ENCODE results near the gene CDK17. TPM values are rescaled to one million over a fixed set of nuclear protein-coding genes. Genes with fewer than 3 reads are reported as not detected.

Gene CDK17
- total RNA-seq, 4 donors from 2014 or later = 32.4 to 64.7 (median 49.0) TPM

- WGBS, 2 donors = 72 to 76% methylated on average over 13 of the region's 13 CpGs
- intact Hi-C loops (cut with DNase I) = no loop called here
Observed at GRCh38 chr12:96238336-96239047, 161.7 kb downstream of the CDK17 start.

GRCh38 chr12:96237465-96238077 is 162.7 kb downstream of the CDK17 start:
- intact Hi-C loops (cut with DNase I) = no loop called here
- H3K36me3 ChIP-seq = no peaks in the 10 kb centered on the region
- H3K27me3 ChIP-seq = no peaks in the 10 kb centered on the region
- WGBS, 2 donors = 57 to 59% methylated on average over 9 of the region's 9 CpGs
- TF ChIP-seq POLR2A (IDR thresholded peaks at IDR 0.05) (no peak), CTCF (IDR thresholded peaks at IDR 0.05) (no peak)
- peak overlapping the region; percentile 42 to 65 (median 50) for H3K27ac ChIP-seq
- no peak overlapping the region for H3K4me3 ChIP-seq (replicated peaks in 1 of 3)
- DNase-seq = no peak
- no peaks in the 10 kb centered on the region for H3K9me3 ChIP-seq
- peaks cover 5 to 53% of the 10 kb centered on the region in 2 donors for H3K4me1 ChIP-seq

More at GRCh38 chr12:96238336-96239047, 161.7 kb downstream of the CDK17 start:
- no peaks in the 10 kb centered on the region for H3K36me3 ChIP-seq
- no peaks in the 10 kb centered on the region for H3K9me3 ChIP-seq
- no peaks in the 10 kb centered on the region for H3K27me3 ChIP-seq
- DNase-seq = no peak
- TF ChIP-seq POLR2A (IDR thresholded peaks at IDR 0.05) = no peak
- H3K4me3 ChIP-seq (replicated peaks in 1 of 3) = no peak overlapping the region
- peaks cover 5 to 53% of the 10 kb centered on the region in 2 donors for H3K4me1 ChIP-seq
- peak overlapping the region in 2 of 3 donors; percentile 50 to 65 for H3K27ac ChIP-seq

GRCh38 chr12:96237035-96237434 is 163.2 kb downstream of the CDK17 start:
- H3K4me3 ChIP-seq (replicated peaks in 1 of 3) = no peak overlapping the region
- no peak for TF ChIP-seq CTCF (IDR thresholded peaks at IDR 0.05)
- no peak for TF ChIP-seq POLR2A (IDR thresholded peaks at IDR 0.05)
- peaks cover 5 to 48% of the 10 kb centered on the region in 2 donors for H3K4me1 ChIP-seq
- H3K27ac ChIP-seq = peak overlapping the region; percentile 21 to 65 (median 42)
- no peaks in the 10 kb centered on the region for H3K9me3 ChIP-seq
- no peaks in the 10 kb centered on the region for H3K27me3 ChIP-seq
- no peak for DNase-seq
- WGBS, 2 donors = 86 to 93% methylated on average over 5 to 7 of the region's 7 CpGs
- H3K36me3 ChIP-seq = no peaks in the 10 kb centered on the region
- intact Hi-C loops (cut with DNase I) = no loop called here

GRCh38 chr12:96236221-96236822 is 163.9 kb downstream of the CDK17 start:
- DNase-seq = peak in 1 of 2 donors; percentile 6
- Histone ChIP-seq H3K36me3 (no peaks in the 10 kb centered on the region), H3K4me1 (peaks cover 5 to 42% of the 10 kb centered on the region in 2 donors), H3K9me3 (no peaks in the 10 kb centered on the region), H3K4me3 (replicated peaks in 1 of 3) (no peak overlapping the region), H3K27ac (peak overlapping the region in 2 of 3 donors; percentile 21 to 65), H3K27me3 (no peaks in the 10 kb centered on the region)
- 75 to 76% methylated on average over 11 to 18 of the region's 18 CpGs for WGBS, 2 donors
- intact Hi-C loops (cut with DNase I) = no loop called here
- no peak for TF ChIP-seq POLR2A (IDR thresholded peaks at IDR 0.05)
- TF ChIP-seq CTCF (IDR thresholded peaks at IDR 0.05) = no peak

- Histone ChIP-seq H3K4me3 (replicated peaks in 1 of 3) (no peak overlapping the region), H3K4me1 (peaks cover 5 to 42% of the 10 kb centered on the region in 2 donors), H3K9me3 (no peaks in the 10 kb centered on the region), H3K27me3 (no peaks in the 10 kb centered on the region), H3K27ac (peak overlapping the region in 2 of 3 donors; percentile 21 to 69), H3K36me3 (no peaks in the 10 kb centered on the region)
- WGBS, 2 donors = 72 to 79% methylated on average over 5 of the region's 5 CpGs
- intact Hi-C loops (cut with DNase I) = no loop called here
- TF ChIP-seq POLR2A (IDR thresholded peaks at IDR 0.05) = no peak
- no peak for TF ChIP-seq CTCF (IDR thresholded peaks at IDR 0.05)
- no peak for DNase-seq
Observed at GRCh38 chr12:96235484-96235826, 164.8 kb downstream of the CDK17 start.

All from thyroid gland (tissue), 4 donors.